ENCODE measurements around the gene SOX1.

GRCh38 chr13:112059457-112060281 is 7.3 kb upstream of the SOX1 start:
- no peak for TF ChIP-seq EP300 (IDR thresholded peaks at IDR 0.05; ENCODE audit: borderline replicate concordance in 1 of 2, control insufficient read depth in 1 of 2, low read depth in 2 of 2, low read length in 2 of 2)
- no peak for TF ChIP-seq TCF12 (IDR thresholded peaks at IDR 0.05; ENCODE audit: low read depth, low read length)
- TF ChIP-seq SIN3A (IDR thresholded peaks at IDR 0.05; ENCODE audit: low read depth, low read length) = no peak
- no peak for TF ChIP-seq RB1 (IDR thresholded peaks at IDR 0.05; ENCODE audit: borderline replicate concordance)
- TF ChIP-seq POLR2AphosphoS5 (IDR thresholded peaks at IDR 0.05; ENCODE audit: low read length) = no peak
- no peak for TF ChIP-seq EZH2 (IDR thresholded peaks at IDR 0.05; ENCODE audit: borderline replicate concordance, control insufficient read depth, low read depth, low read length)
- TF ChIP-seq, protein P1, sequence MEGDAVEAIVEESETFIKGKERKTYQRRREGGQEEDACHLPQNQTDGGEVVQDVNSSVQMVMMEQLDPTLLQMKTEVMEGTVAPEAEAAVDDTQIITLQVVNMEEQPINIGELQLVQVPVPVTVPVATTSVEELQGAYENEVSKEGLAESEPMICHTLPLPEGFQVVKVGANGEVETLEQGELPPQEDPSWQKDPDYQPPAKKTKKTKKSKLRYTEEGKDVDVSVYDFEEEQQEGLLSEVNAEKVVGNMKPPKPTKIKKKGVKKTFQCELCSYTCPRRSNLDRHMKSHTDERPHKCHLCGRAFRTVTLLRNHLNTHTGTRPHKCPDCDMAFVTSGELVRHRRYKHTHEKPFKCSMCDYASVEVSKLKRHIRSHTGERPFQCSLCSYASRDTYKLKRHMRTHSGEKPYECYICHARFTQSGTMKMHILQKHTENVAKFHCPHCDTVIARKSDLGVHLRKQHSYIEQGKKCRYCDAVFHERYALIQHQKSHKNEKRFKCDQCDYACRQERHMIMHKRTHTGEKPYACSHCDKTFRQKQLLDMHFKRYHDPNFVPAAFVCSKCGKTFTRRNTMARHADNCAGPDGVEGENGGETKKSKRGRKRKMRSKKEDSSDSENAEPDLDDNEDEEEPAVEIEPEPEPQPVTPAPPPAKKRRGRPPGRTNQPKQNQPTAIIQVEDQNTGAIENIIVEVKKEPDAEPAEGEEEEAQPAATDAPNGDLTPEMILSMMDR (IDR thresholded peaks at IDR 0.05 in 2 of 3, conservative IDR thresholded peaks at IDR 0.05 in 1 of 3; ENCODE audit: control insufficient read depth in 2 of 3, extremely low read depth in 1 of 3, insufficient read depth in 1 of 3, low read depth in 3 of 3, low read length in 3 of 3) = no peak
- TF ChIP-seq CBFB (IDR thresholded peaks at IDR 0.05; ENCODE audit: low read depth) = no peak
- TF ChIP-seq, protein P2, sequence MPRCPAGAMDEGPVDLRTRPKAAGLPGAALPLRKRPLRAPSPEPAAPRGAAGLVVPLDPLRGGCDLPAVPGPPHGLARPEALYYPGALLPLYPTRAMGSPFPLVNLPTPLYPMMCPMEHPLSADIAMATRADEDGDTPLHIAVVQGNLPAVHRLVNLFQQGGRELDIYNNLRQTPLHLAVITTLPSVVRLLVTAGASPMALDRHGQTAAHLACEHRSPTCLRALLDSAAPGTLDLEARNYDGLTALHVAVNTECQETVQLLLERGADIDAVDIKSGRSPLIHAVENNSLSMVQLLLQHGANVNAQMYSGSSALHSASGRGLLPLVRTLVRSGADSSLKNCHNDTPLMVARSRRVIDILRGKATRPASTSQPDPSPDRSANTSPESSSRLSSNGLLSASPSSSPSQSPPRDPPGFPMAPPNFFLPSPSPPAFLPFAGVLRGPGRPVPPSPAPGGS (IDR thresholded peaks at IDR 0.05; ENCODE audit: borderline replicate concordance, insufficient read depth, low read depth, low read length, poor library complexity, severe bottlenecking) = no peak
- TF ChIP-seq, protein P3, sequence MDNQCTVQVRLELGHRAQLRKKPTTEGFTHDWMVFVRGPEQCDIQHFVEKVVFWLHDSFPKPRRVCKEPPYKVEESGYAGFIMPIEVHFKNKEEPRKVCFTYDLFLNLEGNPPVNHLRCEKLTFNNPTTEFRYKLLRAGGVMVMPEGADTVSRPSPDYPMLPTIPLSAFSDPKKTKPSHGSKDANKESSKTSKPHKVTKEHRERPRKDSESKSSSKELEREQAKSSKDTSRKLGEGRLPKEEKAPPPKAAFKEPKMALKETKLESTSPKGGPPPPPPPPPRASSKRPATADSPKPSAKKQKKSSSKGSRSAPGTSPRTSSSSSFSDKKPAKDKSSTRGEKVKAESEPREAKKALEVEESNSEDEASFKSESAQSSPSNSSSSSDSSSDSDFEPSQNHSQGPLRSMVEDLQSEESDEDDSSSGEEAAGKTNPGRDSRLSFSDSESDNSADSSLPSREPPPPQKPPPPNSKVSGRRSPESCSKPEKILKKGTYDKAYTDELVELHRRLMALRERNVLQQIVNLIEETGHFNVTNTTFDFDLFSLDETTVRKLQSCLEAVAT (IDR thresholded peaks at IDR 0.05) = no peak
- no peak for TF ChIP-seq TCF7 (IDR thresholded peaks at IDR 0.05; ENCODE audit: borderline replicate concordance)
- TF ChIP-seq ATF3 (IDR thresholded peaks at IDR 0.05; ENCODE audit: borderline replicate concordance, extremely low read depth, low read depth, low read length) = no peak
- TF ChIP-seq SUZ12 (IDR thresholded peaks at IDR 0.05; ENCODE audit: unreplicated experiment) = no peak
- no peak for TF ChIP-seq RELA (IDR thresholded peaks at IDR 0.05; ENCODE audit: borderline replicate concordance, partially characterized antibody)
